CD1c-positive myeloid dendritic cell (primary cell): Measurements from ENCODE around the gene PRDM13.
"Not testable (repeated sequence)": the region's sequence is repeated elsewhere in the genome, so short reads cannot be mapped to it uniquely, and the experiment has no call there.

Experiments used
- DNase-seq: peaks from one replicate; pipeline ENCODE4 v3.0.0-alpha.2; 2016; ENCODE audit errors: extremely low spot score

Gene PRDM13

GRCh38 chr6:99603421-99604165 lies 3.0 kb upstream of the PRDM13 start:
- DNase-seq, result peak; percentile 21

- DNase-seq, result no peak
Observed at GRCh38 chr6:99604166-99605073, 2.2 kb upstream of the PRDM13 start.

- DNase-seq, result no peak
Observed at GRCh38 chr6:99605074-99605734, 1.4 kb upstream of the PRDM13 start.

GRCh38 chr6:99605911-99606655 lies 550 bp upstream of the PRDM13 start:
- DNase-seq, result no peak

DNA sequence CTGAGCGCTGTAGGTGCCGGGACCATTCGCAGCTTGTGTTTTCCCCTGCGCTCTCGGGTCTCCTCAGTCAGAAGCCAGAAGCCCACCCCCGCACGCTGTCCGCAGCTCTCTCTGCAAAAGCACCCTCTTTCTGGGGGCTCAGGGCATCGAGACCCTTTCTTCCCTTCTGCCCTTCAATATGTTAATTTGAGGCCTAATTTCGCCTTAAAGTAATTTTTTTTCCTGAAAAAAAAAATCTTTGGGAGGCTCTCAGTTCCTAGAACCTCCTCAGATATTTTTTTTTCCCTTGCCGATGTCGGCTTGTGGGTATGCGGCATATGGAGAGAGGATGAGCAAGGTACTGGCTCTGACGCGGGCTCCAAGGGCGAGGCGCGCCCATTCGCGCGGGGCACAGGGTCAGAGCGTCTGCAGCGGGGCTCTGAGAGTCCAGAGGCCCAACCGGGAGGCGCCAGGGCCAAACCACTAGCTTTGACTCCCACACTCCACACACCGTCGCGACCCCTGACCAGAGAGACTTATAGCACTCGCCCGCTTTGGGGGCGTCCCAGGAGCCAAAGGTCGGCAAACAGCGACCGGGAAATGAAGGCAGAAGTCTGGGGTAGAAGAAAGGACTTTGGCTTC lies 893 bp downstream of the PRDM13 start:
- DNase-seq, result no peak

DNA sequence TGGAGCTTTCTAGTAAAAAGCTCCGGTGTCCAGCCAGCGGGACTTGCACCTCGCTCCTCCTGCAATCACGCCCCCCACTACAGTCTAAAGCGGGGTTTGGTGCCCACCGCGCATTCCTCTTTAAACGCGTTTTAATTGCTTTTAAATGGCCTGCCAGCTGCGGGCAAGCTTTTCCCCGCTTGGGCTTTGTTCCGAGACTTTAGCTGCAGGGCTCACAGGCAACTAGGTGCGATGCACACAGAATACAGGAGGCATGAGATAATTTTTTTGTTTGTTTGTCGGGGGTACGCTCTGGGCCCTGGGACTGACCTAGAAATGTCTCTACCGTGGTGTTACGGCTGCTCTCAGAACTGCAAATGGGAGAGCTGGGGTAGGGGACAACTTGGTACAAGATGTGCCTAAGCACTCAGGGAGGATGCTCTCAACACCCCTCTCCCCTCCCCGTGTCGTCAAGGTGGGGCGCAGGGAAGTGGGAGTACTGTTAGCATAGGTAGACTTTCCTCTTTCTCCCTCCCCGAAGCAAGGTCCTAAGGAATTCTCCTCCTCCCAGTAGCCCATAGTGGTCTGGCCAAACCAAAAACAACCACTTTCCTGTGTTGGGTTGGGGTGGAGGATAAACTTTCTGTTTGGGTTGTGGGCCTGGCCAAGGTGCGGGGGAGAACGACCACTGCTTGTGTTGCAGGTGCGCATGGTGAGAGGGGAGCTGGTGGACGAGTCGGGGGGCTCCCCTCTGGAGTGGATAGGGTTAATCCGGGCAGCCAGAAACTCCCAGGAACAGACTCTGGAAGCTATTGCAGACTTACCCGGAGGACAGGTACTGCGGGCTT lies 1.6 kb downstream of the PRDM13 start:
- DNase-seq, result no peak

DNA sequence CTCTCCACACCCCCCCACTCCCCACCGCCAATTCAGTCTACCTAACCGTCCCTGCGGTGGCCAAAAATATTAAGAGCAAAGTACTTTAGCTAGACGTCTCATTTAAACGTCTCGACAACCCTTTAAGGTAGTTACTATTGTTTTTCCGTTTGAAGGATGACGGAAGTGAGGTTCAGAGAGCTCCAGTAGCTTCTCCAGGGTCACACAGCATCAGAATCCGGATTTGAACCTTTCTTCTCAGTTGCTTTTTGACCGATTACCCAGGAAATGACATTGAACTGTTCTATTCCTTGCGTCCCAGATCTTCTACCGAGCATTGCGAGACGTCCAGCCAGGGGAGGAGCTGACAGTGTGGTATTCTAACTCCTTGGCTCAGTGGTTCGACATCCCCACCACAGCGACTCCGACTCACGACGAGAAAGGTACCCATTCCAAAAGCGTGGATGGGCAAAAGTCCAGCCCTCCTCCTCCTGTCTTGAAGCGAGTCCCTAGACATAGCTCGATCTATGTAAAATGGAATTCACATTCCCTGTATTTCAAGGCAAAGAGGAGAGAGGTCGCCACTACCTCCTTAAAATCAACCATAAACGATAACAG lies 2.4 kb downstream of the PRDM13 start:
- DNase-seq, result no peak

DNA sequence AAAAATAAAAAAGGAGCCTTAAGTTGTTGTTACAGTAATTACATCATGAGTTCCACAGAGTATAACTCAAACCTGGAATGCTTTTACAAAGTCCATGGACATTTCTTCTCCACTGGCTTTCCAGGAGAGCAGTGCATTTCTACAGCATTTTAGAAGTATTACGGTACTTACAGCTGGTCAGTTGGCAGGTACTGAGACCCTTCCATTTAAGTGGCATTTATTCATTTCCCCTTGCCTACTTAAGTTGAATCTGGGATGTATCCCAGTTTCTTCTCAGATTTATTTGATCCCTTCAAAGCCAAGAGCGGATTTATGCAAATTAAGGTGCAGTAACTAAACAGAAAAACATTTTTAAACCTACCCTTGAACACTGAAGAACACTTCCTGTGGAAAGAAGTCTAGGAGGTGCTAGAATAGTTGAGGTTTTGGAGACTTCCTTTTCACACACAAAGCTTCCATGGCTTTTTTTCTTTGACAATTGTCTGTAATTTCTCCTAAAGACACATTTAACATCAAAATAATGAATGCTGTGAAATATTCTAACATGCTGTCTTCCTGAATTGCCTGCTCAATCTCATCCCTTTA lies 3.4 kb downstream of the PRDM13 start:
- DNase-seq, result no peak

DNA sequence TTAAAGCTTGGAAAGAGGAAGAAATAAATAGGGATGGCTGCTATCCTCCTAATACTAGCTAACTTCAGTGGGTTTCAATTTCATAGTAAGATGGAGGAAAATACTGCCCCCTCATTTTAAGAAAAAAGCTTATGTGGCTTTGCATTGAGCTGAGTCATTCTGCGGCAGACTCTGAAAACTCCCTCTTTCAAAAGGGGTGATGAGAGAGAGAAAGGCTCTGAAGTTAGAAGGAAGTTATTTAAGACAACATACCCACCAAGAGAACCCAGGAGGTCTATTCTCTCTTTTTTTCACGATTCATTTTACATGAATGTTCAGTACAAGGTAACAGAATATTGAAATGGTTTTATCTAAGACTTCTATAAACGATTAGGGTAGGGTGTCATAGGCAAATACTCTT lies 4.5 kb downstream of the PRDM13 start:
- DNase-seq, result no peak

- no peak for DNase-seq
Observed at GRCh38 chr6:99612551-99613408, 6.1 kb downstream of the PRDM13 start.

- DNase-seq, result peak; percentile 47
Observed at GRCh38 chr6:99613409-99613704, 6.7 kb downstream of the PRDM13 start.

DNA sequence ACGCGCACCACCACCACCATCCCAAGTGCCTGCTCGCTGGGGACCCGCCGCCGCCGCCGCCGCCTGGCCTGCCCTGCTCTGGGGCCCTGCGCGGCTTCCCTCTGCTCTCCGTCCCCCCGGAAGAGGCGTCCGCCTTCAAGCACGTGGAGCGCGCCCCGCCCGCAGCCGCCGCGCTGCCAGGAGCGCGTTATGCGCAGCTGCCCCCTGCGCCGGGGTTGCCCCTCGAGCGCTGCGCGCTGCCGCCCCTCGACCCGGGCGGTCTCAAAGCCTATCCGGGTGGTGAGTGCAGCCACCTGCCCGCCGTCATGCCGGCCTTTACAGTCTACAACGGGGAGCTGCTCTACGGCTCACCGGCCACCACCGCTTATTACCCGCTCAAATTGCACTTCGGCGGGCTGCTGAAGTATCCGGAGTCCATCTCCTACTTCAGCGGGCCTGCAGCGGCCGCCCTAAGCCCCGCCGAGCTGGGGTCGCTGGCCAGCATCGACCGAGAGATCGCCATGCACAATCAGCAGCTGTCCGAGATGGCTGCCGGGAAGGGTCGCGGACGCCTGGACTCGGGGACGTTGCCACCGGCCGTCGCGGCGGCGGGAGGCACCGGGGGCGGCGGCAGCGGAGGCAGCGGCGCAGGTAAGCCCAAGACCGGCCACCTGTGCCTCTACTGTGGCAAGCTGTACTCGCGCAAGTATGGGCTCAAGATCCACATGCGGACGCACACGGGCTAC lies 7.2 kb downstream of the PRDM13 start:
- DNase-seq, result peak; percentile 42

GRCh38 chr6:99614430-99615186 lies 8.0 kb downstream of the PRDM13 start:
- DNase-seq, result no peak

GRCh38 chr6:99617131-99617530 lies 10.5 kb downstream of the PRDM13 start:
- no peak for DNase-seq

DNA sequence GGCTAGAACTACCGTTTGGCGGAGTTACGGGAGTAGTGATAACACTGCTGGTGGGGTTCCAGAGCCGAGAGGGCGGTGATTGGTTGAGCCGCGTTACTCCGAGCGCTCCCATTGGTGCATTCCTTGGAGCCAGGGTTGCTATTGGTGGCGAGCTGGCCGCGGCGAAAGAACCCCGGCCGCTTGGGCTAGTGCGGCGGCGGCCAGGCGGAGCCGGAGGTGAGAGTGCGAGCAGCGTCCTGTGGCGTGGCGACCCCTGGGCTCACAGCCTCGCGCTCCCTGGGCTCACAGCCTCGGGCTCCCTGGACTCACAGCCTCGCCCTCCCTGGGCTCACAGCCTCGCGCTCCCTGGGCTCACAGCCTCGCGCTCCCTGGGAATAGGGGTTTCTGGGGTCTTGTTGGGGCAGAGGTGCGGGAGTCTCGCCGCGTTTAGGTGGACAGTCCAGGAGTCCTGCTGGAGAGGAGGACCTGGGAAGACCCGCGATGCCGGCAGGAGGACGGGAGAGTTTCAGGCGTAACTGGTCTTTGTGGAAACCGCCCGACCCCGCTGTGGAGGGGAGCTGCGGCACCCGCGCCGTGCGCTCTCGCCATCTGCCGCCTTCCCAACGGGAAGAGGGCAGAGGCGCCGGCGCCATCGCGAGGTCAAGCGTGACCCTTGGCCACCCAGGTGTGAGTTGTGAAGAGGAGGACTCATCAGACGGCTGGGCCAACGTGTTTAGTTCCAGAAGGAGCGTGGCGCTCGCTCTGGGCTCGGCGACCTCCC lies 12.2 kb downstream of the PRDM13 start:
- no peak for DNase-seq

- no peak for DNase-seq
Observed at GRCh38 chr6:99619409-99619762, 12.8 kb downstream of the PRDM13 start.

GRCh38 chr6:99622044-99622443 lies 15.4 kb downstream of the PRDM13 start:
- DNase-seq, result not testable (repeated sequence)
